SK-N-SH treated with all-trans-retinoic acid at 6 μM for 48 hours (cell line): ENCODE results near the gene PSMF1.

Source experiments
- ATAC-seq: fragments of 200-7000 bp; cut with Tn5 transposase; 3 replicates; pipeline ENCODE4 v1.9.1; 2020; ENCODE audit warnings: mild to moderate bottlenecking, moderate library complexity
- ARNTL ChIP-seq: fragments of 450-650 bp; formaldehyde crosslinking; IDR thresholded peaks from 2 replicates; pipeline ENCODE4 v1.5.0; 2020; ENCODE audit warnings: low read depth, mild to moderate bottlenecking, moderate library complexity, borderline replicate concordance
- CSDC2 ChIP-seq: fragments of 250-450 bp; sonication (Bioruptor Pico); IDR thresholded peaks from 2 replicates; pipeline ENCODE4 v1.5.0; 2020; ENCODE audit warnings: mild to moderate bottlenecking, moderate library complexity
- CSRNP3 ChIP-seq: fragments of 250-450 bp; sonication (Bioruptor Pico); IDR thresholded peaks from 2 replicates; pipeline ENCODE4 v1.5.1; 2021; ENCODE audit warnings: mild to moderate bottlenecking, moderate library complexity
- ESRRG ChIP-seq: fragments of 250-450 bp; sonication (Bioruptor Pico); IDR thresholded peaks from 2 replicates; pipeline ENCODE4 v1.6.1; 2021; ENCODE audit warnings: mild to moderate bottlenecking
- GLIS3 ChIP-seq: fragments of 250-450 bp; sonication (Bioruptor Pico); IDR thresholded peaks from 2 replicates; pipeline ENCODE4 v1.5.0; 2020; ENCODE audit warnings: mild to moderate bottlenecking, moderate library complexity
- ISL1 ChIP-seq: fragments of 250-450 bp; sonication (Bioruptor Pico); IDR thresholded peaks from 2 replicates; pipeline ENCODE4 v2.1.2; 2022; ENCODE audit warnings: mild to moderate bottlenecking, moderate library complexity
- OSR1 ChIP-seq: fragments of 250-450 bp; sonication (Bioruptor Pico); IDR thresholded peaks from 2 replicates; pipeline ENCODE4 v1.8.0; 2022; ENCODE audit warnings: moderate library complexity, mild to moderate bottlenecking, inconsistent platforms
- POU6F1 ChIP-seq: fragments of 250-450 bp; sonication (Bioruptor Pico); IDR thresholded peaks from 2 replicates; pipeline ENCODE4 v1.8.0; 2021; ENCODE audit warnings: low read depth, mild to moderate bottlenecking, moderate library complexity, borderline replicate concordance
- PPARA ChIP-seq: fragments of 250-450 bp; sonication (Bioruptor Pico); IDR thresholded peaks from 2 replicates; pipeline ENCODE4 v1.5.0; 2020; ENCODE audit warnings: mild to moderate bottlenecking, borderline replicate concordance
- RARB ChIP-seq: fragments of 250-450 bp; sonication (Bioruptor Pico); IDR thresholded peaks from 2 replicates; pipeline ENCODE4 v1.8.0; 2021; ENCODE audit warnings: mild to moderate bottlenecking, moderate library complexity
- TCF4 ChIP-seq: fragments of 250-450 bp; sonication (Bioruptor Pico); IDR thresholded peaks from 2 replicates; pipeline ENCODE4 v1.8.0; 2021; ENCODE audit warnings: mild to moderate bottlenecking, moderate library complexity, borderline replicate concordance
- TOX ChIP-seq: fragments of 250-450 bp; sonication (Bioruptor Pico); IDR thresholded peaks from 2 replicates; pipeline ENCODE4 v1.8.0; 2021; ENCODE audit warnings: mild to moderate bottlenecking, moderate library complexity, borderline replicate concordance
- TSHZ2 ChIP-seq: fragments of 250-450 bp; sonication (Bioruptor Pico); IDR thresholded peaks from 2 replicates; pipeline ENCODE4 v1.5.0; 2020; ENCODE audit warnings: mild to moderate bottlenecking, moderate library complexity
- ZFP3 ChIP-seq: fragments of 250-450 bp; sonication (Bioruptor Pico); IDR thresholded peaks from 2 replicates; pipeline ENCODE4 v1.5.0; 2020; ENCODE audit warnings: mild to moderate bottlenecking, moderate library complexity
- ZFP30 ChIP-seq: fragments of 450-650 bp; formaldehyde crosslinking; IDR thresholded peaks from 2 replicates; pipeline ENCODE4 v1.5.0; 2022; ENCODE audit warnings: mild to moderate bottlenecking, moderate library complexity
- ZNF70 ChIP-seq: fragments of 450-650 bp; formaldehyde crosslinking; IDR thresholded peaks from 2 replicates; pipeline ENCODE4 v1.5.0; 2020; ENCODE audit warnings: mild to moderate bottlenecking, moderate library complexity
- TF ChIP-seq, protein P1 (sequence below): fragments of 250-450 bp; sonication (Bioruptor Pico); IDR thresholded peaks from 2 replicates; pipeline ENCODE4 v1.5.1; 2020; ENCODE audit warnings: low read depth, mild to moderate bottlenecking, moderate library complexity
- TF ChIP-seq, protein P2 (sequence below): fragments of 250-450 bp; sonication (Bioruptor Pico); IDR thresholded peaks from 2 replicates; pipeline ENCODE4 v1.8.0; 2020; ENCODE audit warnings: mild to moderate bottlenecking, moderate library complexity, borderline replicate concordance

Gene PSMF1

GRCh38 chr20:1150968-1151367 lies 32.6 kb downstream of the PSMF1 start (continued):
- no peak for TF ChIP-seq RARB
- TF ChIP-seq TCF4 (CRISPR knock-in tag): no peak
- TF ChIP-seq, protein P1, sequence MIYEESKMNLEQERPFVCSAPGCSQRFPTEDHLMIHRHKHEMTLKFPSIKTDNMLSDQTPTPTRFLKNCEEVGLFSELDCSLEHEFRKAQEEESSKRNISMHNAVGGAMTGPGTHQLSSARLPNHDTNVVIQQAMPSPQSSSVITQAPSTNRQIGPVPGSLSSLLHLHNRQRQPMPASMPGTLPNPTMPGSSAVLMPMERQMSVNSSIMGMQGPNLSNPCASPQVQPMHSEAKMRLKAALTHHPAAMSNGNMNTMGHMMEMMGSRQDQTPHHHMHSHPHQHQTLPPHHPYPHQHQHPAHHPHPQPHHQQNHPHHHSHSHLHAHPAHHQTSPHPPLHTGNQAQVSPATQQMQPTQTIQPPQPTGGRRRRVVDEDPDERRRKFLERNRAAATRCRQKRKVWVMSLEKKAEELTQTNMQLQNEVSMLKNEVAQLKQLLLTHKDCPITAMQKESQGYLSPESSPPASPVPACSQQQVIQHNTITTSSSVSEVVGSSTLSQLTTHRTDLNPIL (CRISPR knock-in tag): no peak
- TF ChIP-seq OSR1: no peak
- TF ChIP-seq, all 23 proteins: peak for 0

DNA sequence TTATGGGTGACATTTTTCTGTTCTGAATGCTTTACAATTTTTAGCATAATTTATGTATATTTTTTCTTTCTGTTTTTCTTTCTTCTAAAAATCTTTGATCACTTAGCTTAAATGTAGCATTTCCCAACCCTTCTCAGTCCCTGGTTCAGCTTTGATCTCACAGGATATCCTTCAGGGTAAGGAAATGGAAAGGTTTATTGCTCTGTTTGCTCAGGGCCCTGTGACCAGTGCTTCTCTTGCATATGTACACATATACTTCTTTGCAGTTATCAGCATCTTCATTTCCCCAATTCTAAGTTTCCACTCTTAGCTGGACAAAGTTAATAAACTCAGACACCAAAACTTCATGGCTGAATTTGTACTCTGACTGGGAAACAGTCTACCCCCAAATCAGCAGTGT lies 35.8 kb downstream of the PSMF1 start:
- no peak for ATAC-seq
- TF ChIP-seq TCF4 (CRISPR knock-in tag) (no peak), ARNTL (CRISPR knock-in tag) (no peak), PPARA (CRISPR knock-in tag) (no peak), ZNF70 (CRISPR knock-in tag) (no peak)
- TF ChIP-seq, protein P2, sequence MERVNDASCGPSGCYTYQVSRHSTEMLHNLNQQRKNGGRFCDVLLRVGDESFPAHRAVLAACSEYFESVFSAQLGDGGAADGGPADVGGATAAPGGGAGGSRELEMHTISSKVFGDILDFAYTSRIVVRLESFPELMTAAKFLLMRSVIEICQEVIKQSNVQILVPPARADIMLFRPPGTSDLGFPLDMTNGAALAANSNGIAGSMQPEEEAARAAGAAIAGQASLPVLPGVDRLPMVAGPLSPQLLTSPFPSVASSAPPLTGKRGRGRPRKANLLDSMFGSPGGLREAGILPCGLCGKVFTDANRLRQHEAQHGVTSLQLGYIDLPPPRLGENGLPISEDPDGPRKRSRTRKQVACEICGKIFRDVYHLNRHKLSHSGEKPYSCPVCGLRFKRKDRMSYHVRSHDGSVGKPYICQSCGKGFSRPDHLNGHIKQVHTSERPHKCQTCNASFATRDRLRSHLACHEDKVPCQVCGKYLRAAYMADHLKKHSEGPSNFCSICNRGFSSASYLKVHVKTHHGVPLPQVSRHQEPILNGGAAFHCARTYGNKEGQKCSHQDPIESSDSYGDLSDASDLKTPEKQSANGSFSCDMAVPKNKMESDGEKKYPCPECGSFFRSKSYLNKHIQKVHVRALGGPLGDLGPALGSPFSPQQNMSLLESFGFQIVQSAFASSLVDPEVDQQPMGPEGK: no peak

DNA sequence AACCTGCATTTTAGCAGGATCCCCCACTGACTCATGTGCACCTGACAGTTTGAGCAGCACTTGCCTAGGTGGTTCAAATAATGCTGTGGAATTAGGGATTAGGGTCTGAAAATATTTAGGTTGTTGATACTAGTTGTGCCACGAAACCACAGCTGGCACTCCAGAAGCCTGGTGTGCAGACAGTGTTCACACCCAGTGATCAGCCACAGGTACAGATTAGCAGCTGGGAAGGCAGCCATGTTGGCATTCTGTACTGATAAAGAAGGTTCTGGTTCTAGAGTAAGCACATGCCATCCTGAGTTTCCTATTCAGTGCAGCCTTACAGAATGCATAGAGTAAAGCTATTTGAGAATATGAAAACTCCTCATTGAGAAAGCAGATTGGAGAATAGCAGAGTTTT lies 36.3 kb downstream of the PSMF1 start:
- no peak for TF ChIP-seq POU6F1
- no peak for TF ChIP-seq ZFP30 (CRISPR knock-in tag)
- no peak for TF ChIP-seq RARB
- no peak for TF ChIP-seq TSHZ2 (CRISPR knock-in tag)
- TF ChIP-seq, protein P1 (CRISPR knock-in tag): no peak
- TF ChIP-seq TCF4 (CRISPR knock-in tag): no peak
- TF ChIP-seq GLIS3: no peak
- TF ChIP-seq OSR1: no peak
- TF ChIP-seq ISL1 (CRISPR knock-in tag): no peak
- TF ChIP-seq CSDC2 (CRISPR knock-in tag): no peak
- no peak for TF ChIP-seq CSRNP3 (CRISPR knock-in tag)
- no peak for TF ChIP-seq ZFP3 (CRISPR knock-in tag)
- TF ChIP-seq ARNTL (CRISPR knock-in tag): no peak
- TF ChIP-seq TOX: no peak
- TF ChIP-seq, all 23 proteins: peak for 0
- ATAC-seq: no peak

DNA sequence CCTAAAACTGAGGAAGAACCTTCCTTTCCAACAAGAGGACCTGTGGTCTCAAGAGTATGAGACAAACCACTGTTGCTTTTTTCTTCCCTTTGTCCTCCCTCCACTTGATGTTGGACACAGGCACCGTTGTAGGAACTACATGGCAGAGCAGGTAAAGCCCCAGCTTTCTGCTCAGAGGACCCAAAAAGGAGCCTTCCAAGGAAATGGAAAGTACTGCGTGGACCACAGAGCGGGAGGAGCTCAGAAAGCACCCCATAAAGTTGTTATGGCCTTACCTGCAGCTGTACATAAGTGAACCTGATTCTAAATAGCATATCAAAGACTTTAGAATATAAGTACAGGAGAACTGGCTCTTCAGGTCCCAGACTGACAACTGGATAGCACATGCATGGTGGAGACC lies 36.9 kb downstream of the PSMF1 start:
- no peak for ATAC-seq
- TF ChIP-seq GLIS3 (no peak), ARNTL (CRISPR knock-in tag) (no peak), ZFP30 (CRISPR knock-in tag) (no peak), OSR1 (no peak), TSHZ2 (CRISPR knock-in tag) (no peak), POU6F1 (no peak), ESRRG (CRISPR knock-in tag) (no peak)
- TF ChIP-seq, protein P2: no peak
